M059J (cell line): Measurements from ENCODE around the gene UPK3A. TPM values are rescaled to one million over a fixed set of nuclear protein-coding genes. Genes with fewer than 3 reads are reported as not detected.

ENCODE experiments used
- DNase-seq: peaks from one replicate; pipeline ENCODE4 v3.0.0-alpha.2; 2012; ENCODE audit warnings: low read depth
- total RNA-seq: library from RNA; depleted of rRNA; stranded (reverse); fragments of >200 nt; shearing (Covaris generic); gene quantifications from 2 replicates; pipeline ENCODE4 v1.2.3, GENCODE V29; 2014; rRNA removed

The UPK3A gene
- not detected in 2 replicates for total RNA-seq

GRCh38 chr22:45284705-45285262 is at the start of gene UPK3A:
TSS of gene UPK3A (plus strand) at chr22:45284949. CDS start at chr22:45285014, 65 bp downstream.
- DNase-seq: peak; percentile 41

- DNase-seq: no peak
Measured at GRCh38 chr22:45235101-45235777, 49.5 kb upstream of the UPK3A start.

- no peak for DNase-seq
Measured at GRCh38 chr22:45235851-45236342, 48.9 kb upstream of the UPK3A start.

GRCh38 chr22:45237065-45237990 is 47.4 kb upstream of the UPK3A start:
- no peak for DNase-seq

- no peak for DNase-seq
Measured at GRCh38 chr22:45238076-45238956, 46.4 kb upstream of the UPK3A start.

- no peak for DNase-seq
Measured at GRCh38 chr22:45238957-45239680, 45.6 kb upstream of the UPK3A start.

GRCh38 chr22:45239681-45240051 is 45.1 kb upstream of the UPK3A start:
- no peak for DNase-seq

GRCh38 chr22:45240104-45240809 is 44.5 kb upstream of the UPK3A start:
- peak; percentile 28 for DNase-seq

GRCh38 chr22:45240810-45241631 is 43.7 kb upstream of the UPK3A start, which contains the start of gene KIAA0930:
TSS of gene KIAA0930 (minus strand) at chr22:45240894. CDS start at chr22:45240703, 191 bp downstream.
- DNase-seq: peak; percentile 31

- peak; percentile 19 for DNase-seq
Measured at GRCh38 chr22:45242778-45243191, 42.0 kb upstream of the UPK3A start.

GRCh38 chr22:45244916-45245315 is 39.8 kb upstream of the UPK3A start:
- no peak for DNase-seq

- DNase-seq: peak; percentile 89
Measured at GRCh38 chr22:45246060-45246985, 38.4 kb upstream of the UPK3A start.

- DNase-seq: no peak
Measured at GRCh38 chr22:45248832-45249561, 35.8 kb upstream of the UPK3A start.

GRCh38 chr22:45251825-45252224 is 32.9 kb upstream of the UPK3A start:
- no peak for DNase-seq

- no peak for DNase-seq
Measured at GRCh38 chr22:45253039-45253641, 31.6 kb upstream of the UPK3A start.

GRCh38 chr22:45254388-45254787 is 30.4 kb upstream of the UPK3A start:
- DNase-seq: no peak

- peak; percentile 52 for DNase-seq
Measured at GRCh38 chr22:45254789-45255278, 29.9 kb upstream of the UPK3A start.
